ENCODE results near the gene ARHGAP32.

DNA sequence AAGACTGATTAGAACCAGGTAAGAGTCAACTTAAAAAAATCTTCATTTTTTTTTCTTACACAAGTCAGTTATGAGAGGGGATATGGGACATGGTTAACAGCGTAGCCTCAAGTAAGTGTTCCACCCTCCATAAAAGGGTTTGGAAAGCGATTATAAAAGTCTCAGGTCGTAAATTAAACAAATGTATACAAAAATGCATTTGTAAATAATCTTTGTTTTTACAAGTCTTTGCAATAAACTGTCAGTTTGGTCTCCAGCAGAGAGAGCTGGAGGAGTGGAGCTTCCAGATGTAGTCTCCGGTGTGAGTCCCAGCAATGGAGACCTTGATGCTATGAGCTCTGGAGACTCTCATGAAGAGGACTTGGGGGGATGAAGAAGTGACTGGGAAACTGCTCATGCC lies 149.6 kb downstream of the ARHGAP32 start:
- TF ChIP-seq, protein P1, sequence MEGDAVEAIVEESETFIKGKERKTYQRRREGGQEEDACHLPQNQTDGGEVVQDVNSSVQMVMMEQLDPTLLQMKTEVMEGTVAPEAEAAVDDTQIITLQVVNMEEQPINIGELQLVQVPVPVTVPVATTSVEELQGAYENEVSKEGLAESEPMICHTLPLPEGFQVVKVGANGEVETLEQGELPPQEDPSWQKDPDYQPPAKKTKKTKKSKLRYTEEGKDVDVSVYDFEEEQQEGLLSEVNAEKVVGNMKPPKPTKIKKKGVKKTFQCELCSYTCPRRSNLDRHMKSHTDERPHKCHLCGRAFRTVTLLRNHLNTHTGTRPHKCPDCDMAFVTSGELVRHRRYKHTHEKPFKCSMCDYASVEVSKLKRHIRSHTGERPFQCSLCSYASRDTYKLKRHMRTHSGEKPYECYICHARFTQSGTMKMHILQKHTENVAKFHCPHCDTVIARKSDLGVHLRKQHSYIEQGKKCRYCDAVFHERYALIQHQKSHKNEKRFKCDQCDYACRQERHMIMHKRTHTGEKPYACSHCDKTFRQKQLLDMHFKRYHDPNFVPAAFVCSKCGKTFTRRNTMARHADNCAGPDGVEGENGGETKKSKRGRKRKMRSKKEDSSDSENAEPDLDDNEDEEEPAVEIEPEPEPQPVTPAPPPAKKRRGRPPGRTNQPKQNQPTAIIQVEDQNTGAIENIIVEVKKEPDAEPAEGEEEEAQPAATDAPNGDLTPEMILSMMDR (IDR thresholded peaks at IDR 0.05) = no peak
- no peak for TF ChIP-seq POLR2A (IDR thresholded peaks at IDR 0.05)
- no peak for TF ChIP-seq POLR2AphosphoS5 (IDR thresholded peaks at IDR 0.05)

Measured in upper lobe of left lung (tissue), 4 donors.